AG08395 (cell line): Measurements from ENCODE around the gene SMIM12.

Experiments
- DNase-seq: peaks from one replicate; pipeline ENCODE4 v3.0.0; 2012; ENCODE audit warnings: mixed read lengths, low spot score

The SMIM12 gene, protein sequence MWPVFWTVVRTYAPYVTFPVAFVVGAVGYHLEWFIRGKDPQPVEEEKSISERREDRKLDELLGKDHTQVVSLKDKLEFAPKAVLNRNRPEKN

DNA sequence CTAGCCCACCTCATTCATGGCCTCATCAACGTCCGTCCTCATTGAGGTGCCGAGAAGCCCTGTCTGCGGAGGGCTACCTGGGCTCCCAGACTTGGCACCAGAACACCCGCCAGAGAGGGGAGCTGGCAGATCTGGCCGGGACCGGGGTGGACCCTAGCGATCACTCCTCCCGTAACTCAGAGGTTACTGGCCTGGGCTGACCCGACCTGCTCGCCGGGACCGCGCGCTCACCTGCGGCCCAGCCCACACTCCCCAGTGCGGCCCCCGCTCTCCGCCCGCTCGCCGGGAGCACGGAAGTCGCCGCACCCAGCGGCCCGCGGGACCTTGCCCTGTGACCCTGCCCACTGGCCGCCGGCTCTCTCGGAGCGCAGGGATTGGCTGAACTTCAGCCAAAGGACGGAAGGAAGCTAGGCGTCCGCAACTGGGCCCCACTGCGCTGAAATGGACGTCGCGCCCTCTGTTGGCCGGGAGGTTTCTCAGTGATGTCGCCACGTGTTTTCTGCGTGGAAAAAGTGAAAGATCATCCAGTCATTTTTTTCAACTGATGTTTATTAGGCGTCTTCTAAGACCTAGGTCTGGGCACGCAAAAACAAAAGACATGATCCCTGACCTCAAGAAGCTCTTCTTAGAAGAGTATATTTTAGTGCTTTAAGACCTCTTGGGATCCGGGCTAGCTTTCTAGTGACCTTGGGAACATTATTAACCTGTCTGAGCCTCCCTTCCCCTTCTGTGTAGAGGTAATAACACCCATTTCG, at the start of gene SMIM12:
Gene SMIM12 (minus strand): TSS at position 304 of the 755 bp plus-strand sequence. CDS start 3,772 bp downstream, outside the sequence.
- DNase-seq, result peak; percentile 99

DNA sequence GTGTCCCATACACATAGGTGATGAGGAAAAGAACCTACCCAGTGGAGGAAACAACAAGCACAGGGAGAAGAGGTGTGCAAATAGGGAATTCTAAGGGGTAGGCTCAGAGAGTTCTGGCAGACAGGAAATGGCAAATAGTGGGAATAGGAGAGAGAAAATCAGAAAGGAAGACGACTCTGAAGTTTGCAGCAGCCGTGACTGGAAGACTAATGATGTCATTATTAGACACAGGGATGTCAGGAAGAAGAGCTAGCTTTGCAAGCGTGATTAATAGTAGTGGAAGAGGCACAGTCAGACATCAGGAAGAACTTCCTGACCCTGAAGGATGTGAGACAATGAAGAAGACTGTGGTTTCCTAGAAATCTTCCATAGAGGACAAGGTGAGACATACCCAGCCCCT, 48.8 kb upstream of the SMIM12 start:
- no peak for DNase-seq

DNA sequence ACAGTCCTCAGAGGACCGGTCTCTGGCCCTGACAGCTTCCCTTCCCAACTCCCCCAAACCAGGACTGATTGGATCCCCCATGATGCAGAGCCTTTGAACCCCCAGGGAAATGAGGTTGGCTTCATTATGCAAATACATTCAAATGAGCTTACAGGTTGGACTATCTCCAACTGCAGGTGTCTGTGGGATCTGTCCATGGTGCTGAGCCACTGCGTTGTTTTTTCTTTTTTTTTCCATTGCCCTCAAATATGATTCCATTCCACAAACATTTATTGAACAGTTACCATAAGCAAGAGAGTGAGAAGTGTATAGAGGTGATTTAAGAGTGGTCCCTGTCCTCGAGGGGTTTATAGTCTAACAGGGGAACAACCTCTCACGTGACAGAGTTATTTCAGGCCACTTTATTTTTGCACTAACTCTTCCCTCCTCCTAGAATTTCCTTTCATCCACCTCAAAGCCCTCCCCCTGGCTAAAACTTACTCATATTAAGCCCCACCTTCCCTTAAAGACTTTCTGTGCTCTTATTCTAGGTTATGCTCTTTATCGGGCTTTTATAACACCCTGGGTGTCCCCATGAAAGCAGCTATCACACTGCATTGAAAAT, 48.0 kb upstream of the SMIM12 start:
- DNase-seq, result no peak

DNA sequence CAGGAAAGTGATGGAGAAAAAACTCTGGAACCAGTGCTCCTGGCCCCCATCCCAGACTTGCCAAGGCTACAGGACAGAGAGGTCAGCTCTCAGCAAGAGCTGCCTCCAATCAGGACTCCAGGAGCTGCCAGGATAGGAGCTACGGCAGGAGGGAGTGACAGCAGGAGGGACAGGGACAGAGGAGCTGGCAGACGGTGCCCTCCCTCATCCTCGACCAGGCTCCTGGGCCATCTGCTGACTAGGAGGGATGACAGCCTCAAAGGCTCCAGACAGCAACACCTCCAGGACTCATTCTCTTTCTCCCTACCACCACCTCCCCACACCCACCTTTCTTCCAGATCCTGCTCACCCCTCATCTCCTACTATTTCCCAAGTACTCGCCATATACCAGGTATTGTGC, 47.2 kb upstream of the SMIM12 start:
- DNase-seq, result no peak

DNA sequence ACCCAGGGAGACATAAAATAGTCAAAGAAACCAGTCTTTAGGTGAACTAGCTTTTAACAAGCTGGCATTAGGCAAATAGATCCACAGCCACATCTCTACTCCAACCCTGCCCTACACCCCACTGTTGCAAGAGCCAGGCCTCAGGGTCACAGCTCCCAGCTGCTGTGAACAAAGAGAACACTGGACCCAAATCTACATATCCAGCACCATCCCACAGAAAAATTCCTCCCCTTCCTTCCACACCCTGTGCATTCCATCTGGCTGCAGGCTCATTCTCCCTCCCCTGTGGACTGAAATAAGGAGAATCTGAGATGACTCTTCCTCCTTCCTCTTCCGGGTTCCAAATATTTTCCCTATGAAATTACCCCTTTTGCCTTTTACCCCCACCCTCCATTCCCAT, 46.7 kb upstream of the SMIM12 start:
- DNase-seq, result no peak

DNA sequence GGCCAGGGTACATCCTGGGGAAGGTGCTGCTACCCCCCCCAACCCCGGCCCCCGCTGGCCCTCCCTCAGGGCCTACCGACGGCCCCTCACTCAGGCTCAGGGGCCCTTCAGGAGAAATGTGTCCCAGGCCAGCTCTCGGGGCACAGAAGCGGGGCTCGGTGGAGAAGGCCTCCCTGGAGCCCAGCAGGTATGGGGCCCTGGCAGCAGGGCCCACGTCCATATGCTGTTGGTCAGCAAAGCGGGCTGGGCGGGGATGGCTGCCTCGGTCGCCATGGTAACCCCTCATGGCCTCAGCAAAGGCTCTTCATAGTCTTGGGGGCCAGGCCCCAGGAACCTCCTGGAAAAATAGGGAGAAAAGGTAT, 45.5 kb upstream of the SMIM12 start:
- DNase-seq, result no peak

DNA sequence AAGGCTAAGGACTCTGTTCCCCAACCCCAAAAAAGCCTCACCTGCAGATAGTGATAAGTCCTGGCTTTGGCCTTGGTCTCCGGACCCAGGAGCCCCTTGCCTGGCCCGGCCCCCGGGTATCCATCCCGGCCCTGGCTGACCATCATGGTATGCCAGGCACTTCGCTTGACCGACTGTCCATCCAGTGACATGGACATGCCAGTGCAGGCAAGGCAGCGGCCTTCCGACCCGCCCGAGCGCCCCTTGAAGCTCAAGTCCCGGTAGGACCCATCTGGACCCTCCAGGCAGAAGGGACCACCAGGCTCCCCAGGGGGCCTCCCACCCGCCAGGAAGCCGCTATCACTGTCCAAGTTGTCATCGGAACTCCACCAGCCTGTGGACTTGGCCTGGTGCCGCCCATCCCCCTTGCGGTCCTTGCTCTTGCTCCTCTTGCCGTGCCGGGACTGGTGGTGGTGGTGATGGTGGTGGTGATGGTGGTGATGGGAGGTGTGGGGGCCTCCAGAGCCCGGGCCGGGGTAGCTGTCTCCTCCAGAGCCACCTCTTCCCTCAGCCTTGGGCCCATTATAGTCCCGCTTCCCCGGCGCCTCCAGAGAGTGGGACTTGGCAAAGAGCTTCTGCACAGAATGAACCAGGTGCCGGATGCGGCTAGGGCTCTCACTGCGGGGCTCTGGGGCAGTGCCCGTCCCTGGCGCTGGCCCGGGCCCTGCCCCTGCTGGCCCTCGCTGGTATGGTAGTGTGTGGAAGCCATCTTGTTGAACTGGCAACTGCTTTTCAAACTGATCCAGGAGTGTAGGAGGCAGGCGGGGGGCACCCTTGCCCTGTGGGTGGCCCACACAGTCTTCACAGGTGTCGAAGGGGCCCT, 44.9 kb upstream of the SMIM12 start:
- no peak for DNase-seq

DNA sequence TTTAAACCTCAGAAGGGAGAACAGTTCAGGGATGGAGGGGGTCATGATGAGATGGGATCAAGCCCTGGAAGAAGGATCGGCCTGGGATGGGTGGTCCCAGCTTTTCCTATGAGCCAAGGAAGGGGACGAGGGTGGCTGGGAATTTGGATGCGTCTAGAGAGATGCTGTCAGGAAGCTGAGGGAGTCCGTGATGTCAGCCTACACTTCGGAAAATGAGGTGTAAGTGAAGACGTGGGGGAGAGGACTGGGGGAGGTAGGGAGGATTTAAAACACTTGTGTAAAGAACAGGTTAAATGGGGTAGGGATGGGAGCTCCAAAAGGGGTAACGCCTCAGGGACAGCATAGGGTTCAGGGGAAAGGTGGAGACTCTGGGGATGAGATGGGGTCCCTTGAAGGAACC, 42.4 kb upstream of the SMIM12 start:
- no peak for DNase-seq

DNA sequence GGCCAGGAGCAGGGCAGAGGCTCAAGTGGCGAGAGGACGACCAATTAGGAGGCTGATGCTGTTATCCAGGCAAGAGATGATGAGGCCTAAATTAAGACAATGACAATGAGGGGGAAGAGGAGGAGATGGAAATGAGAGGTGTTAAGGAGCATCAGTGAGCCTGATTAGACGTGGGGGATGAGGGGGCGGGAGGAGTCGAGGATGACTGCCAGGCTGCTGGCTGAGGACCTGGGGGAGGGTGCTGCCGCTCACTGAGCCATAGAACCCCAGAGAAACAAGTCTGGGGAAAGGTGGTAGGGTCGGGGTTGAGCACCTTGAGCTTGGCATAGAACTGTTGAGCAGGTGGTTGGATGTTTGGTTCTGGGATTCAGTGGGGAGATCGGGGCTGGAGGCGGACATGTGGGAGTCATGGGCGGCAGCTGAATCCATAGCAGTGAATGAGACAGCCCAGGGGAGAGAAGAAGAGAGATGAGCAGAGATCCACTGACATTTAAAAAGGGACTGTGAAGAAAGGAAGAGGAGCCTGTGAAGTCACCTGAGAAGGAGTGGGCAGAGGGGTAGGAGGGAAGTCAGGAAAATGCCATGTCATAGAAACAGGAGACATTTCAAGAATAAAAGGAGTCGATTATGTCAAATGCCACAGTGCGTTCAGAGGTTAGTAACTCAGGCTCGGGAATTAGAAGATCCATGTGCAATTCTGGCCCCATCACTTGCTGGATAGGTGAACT, 41.4 kb upstream of the SMIM12 start:
- DNase-seq, result no peak

DNA sequence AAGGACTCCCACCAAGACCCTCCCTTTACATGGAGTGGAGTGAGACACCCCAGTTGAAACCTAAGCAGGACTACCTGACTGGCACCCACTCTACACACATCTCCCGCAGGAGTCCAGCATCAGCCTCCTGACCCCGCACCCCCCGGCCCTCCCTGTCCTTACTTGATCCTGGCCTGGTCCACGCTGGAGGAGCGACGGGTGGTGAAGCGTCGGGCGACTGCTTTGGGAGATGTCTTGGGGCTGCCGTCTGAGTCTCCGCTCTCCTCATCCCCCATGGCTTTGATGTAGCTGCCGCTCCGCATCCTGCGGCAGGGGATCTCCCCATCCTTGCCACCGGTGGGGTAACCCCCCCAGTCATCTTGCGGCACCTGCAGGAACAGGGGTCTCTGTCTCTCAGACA, 40.4 kb upstream of the SMIM12 start:
- DNase-seq, result no peak

DNA sequence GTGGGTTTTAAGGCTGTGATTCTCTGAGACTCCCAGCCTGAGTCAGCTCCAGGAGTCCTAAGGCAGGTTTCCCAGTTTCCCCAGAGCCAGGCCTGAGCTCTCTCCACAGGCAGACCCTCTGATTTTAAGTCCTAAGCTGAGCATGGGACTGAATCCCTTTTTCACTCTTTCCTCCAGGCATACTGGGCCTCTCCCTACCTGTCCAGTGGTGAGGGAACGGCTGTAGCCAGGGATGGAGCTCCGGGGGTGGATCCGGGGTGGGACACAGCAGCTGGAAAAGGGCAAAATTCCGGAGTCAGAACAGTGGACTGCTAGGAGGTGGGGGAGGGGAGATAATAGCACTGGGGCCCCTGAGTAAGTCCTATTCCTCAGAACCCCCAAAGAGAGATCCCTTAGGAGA, 39.9 kb upstream of the SMIM12 start:
- no peak for DNase-seq

DNA sequence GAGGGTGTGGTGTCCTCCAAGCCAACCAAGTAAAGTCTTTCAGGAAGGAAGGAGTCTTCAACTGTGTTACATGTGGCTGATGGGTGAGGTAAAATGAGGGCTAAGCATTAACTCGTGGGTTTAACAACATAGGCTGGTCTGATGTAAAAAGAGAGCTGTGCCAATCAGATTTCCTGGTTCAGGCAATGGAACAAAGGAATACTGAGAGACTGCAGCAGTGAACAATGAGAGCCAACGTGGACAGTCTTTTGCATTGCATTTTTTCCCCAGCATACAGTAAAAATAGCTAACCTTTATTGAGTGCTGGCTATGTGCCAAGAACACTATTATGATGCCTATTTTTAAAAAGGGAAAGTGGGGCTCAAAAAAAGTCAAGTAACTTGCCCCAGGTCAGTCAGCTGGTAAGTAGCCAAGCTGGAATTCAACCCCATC, 38.8 kb upstream of the SMIM12 start:
- no peak for DNase-seq

DNA sequence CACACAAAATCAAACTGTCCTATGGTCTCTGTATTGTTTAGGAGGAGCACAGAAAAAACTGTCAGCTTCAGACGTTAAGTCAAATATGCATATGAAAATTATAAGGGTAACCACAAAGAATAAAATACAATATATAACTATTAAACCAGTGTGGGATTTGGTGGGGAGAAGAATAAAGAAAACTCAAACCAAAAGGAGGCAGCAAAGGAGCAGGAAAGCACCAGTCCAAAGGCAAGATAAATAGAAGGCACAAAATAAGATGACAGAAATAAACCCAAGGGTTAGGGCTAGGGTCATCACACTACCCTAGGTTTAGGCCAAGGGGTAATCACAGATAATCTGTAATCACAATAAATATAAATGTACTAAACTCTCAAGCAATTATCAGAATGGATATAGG, 37.1 kb upstream of the SMIM12 start:
- DNase-seq, result no peak

DNA sequence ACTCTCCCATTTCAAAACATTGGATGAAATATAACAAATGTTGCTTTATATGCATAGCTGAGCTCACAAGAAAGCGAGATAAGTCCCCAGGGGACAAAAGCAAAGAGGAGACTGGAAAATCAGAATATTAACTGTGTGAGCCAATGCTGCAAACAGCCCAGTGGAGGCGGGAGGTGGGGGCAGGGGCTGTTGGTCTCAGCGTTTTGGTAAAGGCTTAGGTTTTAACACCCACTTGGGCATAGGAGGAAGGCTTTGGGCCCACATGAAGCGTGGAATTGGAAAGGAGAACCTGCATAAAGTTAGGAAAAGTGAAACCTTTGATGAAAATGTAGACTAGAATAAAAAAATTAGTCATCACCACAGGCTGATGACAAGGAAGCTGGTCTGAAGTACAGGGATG, 30.2 kb upstream of the SMIM12 start:
- no peak for DNase-seq

DNA sequence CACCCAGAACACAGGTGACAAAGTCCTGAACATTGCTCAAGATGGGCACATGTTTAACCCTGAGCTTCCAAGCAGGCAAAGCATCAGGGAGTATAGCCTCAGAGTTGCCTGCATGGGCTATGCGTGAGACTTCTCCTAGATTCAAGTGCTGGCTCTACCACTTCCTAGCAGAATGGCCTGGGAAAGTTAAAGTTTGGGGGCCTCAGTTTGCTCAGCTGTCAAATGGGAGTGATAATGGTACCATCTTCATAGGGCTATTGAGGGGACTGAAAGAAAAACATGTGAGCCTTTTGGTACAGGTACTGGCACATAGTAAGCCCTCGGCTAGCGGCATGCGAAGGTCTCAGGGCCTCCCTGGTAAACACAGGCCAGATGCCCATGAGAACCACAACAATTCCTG, 28.0 kb upstream of the SMIM12 start:
- DNase-seq, result no peak

DNA sequence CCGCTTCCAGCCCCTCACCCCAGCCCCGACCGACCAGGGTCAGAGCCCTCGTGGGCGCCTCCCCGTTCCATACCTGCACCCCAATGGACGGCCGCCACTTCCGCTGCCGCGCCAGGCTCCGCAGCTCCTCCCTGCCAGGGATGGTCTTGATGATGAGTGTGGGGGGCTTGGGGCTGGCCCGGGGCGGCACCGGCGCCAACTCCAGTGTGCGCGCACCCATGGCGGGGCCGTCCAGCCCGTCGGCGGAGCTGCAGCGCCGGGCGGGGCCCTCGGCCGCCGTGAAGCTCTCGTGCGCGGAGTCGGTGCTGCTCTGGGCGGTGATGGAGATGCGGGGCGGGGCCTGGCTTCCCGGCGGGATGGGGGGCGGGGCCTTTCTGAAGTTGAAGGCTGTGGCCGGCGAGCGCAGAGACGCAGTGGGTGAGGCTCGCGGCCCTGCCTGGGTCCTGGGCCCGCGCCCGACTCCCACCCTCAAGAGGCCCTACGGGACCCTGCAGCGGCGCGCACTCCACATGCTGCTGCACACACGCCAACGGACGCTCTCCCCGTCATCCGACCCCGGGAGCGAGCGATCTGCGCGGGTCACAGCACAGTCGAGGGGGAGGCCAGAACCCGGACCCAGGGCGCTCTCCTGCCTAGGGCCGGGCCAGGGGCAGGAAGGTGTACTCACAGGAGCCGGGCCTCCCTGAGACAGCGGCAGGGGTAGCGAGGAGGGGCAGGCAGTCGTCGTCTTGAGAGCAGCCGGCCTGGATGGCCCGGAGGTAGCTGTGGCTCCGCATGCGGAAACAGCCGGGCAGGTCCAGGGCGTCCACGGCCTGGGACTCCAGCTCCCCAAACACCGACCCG, 26.1 kb upstream of the SMIM12 start:
- DNase-seq, result peak; percentile 68

DNA sequence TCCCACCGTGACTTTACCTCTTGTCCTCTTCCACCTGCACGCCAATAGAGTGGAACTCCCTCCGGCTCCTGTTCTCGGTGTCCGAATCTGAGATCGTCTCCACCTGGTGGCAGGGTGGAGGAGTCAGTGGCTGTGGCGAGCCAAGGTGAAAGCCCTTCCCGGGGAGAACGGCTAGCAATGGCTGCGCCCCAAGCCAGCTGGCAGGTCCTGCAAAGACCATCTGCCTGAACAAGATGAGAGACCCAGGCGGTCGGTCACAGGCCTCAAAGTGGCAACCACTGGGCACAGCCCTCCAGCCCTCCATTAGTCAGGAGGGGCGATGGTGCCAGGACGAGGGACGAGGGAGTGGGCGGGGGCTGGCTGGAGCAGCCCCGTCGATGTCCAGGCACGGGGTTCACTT, 25.4 kb upstream of the SMIM12 start:
- no peak for DNase-seq

DNA sequence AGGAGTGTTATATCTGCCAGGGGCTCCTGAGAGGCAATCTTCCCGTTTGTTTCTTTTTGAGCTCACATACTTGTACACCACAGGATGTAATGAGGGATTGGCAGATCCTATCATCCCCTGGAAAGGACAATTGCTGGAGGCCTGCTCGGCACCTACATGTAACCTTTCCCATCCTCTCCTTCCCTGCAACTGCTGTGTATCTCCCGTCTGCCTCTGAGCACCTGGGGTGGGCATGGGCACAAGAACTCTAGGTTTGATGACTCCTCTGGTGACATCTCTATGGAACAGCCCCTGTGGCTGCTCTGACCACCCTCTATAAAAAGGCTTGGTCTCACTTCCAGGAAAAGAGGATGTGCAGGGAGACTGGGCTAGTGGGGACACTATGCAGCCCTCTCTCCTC, 25.0 kb upstream of the SMIM12 start:
- no peak for DNase-seq

DNA sequence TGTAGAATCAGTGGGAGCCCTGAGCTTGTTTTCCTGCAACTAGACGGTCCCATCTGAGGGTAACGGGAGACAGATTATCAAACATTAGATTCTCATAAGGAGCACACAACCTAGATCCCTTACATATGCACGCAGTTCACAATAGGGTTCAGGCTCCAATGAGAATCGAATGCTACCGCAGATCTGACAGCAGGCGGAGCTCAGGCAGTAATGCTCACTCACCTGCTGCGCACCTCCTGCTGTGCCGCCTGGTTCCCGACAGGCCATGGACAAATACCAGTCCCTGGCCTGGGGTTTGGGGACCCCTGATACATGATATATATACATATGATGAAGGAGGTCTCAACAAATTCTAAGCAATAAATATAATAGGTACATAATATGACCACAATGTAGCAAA, 19.7 kb upstream of the SMIM12 start:
- DNase-seq, result no peak

DNA sequence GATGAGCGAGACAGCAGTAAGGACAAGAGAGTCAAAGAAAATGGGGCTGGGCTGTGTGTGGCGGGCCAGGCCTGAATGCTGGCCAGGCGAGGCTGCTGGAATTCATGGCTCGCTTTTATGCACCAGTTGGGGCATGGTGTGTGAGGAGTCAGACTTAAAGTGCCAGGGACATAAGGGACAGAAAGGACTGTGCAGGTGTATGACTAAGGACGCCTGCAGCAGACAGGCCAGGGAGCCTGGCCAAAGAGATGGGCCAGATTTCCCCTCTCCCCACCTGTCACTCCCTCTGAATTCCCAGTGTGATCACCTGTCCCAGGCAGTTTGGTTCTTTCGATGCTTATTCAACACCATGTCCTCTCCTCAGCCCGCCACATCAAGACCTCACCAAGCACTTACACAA, 16.9 kb upstream of the SMIM12 start:
- DNase-seq, result no peak

DNA sequence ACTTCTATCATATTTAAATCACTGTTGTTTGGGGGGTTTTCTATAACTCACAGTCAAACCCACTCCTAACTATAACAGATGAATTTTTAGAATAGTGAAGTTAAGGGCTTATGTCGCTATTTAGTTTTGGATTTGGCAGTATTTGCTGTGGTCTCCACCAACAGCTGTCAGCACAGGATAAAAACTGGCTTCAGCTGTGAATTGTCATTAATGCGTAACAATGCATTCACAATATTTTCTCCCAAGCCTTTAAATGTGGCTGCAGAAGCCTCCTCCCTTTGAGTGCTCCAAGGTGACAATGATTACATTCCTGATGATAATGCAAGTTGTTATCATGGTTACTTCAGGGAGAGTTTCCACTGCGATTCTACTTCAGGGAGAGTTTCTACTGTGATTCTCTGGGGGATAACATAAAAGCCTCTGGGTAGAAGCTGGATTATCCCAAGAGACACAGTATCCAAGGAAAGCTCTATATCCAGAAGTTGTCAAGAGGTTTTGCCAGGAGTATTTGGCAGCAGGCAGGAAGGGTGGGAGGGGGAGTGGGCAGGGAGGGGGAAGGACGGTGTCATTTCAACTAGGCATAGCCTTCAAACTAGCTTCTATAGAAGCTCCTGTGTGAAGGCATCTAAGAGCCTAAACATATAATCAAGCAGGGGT, 14.9 kb upstream of the SMIM12 start:
- no peak for DNase-seq
